Cardiac septum (tissue), 1 donor: ENCODE measurements around the gene LRFN4. TPM values are rescaled to one million over a fixed set of nuclear protein-coding genes. Genes with fewer than 3 reads are reported as not detected.
A peak's percentile ranks its signal among the peaks of the same experiment; 100 is the strongest.

ENCODE experiments used
- DNase-seq: peaks from one replicate; pipeline ENCODE4 v3.0.0-alpha.2; 2020; ENCODE audit warnings: low spot score
- intact Hi-C: fragments of 100-400 bp; cut with DNase I; formaldehyde crosslinking; loops from one replicate; pipeline ENCODE4 v1.14.0; 2022
- total RNA-seq: library from RNA; stranded (reverse); fragmentation: NEBNext Ultra II Directional; extraction: Animal tissue kit (Norgen Biotek cat#: 25700); gene quantifications from one replicate; pipeline ENCODE4 v1.2.1, GENCODE V29; 2021
- donor health status: DM: no; HTN: no; CAD: no.

Gene LRFN4
- total RNA-seq, 1 donor from 2014 or later = 24.5 TPM

- DNase-seq = no peak
- intact Hi-C loops = no loop called here
Observed at GRCh38 chr11:66854729-66855211, 2.1 kb upstream of the LRFN4 start.

- DNase-seq = peak; percentile 96
- intact Hi-C loops = loop anchor here (1.0 kb wide), 1 partner anchor 13 kb away; the partner anchor contains the start of gene RCE1
Observed at GRCh38 chr11:66855574-66856495, 1.0 kb upstream of the LRFN4 start.

DNA sequence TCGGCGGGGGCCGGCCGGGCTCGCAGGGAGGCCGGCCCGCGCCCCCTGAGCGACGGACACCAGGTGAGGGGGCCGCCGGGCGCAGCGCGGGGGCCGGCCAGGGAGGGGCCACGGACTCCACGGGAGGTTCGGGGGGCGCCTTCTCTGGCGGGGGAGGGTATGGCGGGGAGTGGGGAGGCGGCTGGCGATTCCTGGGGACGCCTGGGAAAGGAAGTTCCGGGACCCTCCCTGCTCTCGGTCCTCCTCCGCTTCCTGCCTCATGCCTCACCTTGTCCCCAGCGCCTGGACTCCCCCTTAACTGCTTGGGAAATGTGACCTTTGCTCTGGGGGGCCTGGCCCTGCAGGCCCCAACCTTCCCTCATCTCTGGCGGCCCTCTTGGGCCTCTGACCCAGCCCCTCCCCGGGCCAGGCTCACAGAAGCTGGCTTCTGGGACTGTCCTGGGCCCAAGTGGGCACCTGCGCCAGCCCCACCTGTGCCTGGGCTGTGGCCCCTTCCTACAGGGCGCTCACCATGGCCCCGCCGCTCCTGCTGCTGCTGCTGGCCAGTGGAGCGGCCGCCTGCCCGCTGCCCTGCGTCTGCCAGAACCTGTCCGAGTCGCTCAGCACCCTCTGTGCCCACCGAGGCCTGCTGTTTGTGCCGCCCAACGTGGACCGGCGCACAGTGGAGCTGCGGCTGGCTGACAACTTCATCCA, 516 bp downstream of the LRFN4 start:
- no peak for DNase-seq
- intact Hi-C loops = no loop called here

DNA sequence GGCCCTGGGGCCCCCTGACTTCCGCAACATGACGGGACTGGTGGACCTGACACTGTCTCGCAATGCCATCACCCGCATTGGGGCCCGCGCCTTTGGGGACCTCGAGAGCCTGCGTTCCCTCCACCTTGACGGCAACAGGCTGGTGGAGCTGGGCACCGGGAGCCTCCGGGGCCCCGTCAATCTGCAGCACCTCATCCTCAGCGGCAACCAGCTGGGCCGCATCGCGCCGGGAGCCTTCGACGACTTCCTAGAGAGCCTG, 992 bp downstream of the LRFN4 start:
- DNase-seq = no peak
- intact Hi-C loops = no loop called here

DNA sequence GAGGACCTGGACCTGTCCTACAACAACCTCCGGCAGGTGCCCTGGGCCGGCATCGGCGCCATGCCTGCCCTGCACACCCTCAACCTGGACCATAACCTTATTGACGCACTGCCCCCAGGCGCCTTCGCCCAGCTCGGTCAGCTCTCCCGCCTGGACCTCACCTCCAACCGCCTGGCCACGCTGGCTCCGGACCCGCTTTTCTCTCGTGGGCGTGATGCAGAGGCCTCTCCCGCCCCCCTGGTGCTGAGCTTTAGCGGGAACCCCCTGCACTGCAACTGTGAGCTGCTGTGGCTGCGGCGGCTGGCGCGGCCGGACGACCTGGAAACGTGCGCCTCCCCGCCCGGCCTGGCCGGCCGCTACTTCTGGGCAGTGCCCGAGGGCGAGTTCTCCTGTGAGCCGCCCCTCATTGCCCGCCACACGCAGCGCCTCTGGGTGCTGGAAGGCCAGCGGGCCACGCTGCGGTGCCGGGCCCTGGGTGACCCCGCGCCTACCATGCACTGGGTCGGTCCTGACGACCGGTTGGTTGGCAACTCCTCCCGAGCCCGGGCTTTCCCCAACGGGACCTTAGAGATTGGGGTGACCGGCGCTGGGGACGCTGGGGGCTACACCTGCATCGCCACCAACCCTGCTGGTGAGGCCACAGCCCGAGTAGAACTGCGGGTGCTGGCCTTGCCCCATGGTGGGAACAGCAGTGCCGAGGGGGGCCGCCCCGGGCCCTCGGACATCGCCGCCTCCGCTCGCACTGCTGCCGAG, 1.5 kb downstream of the LRFN4 start:
- DNase-seq = no peak
- intact Hi-C loops = no loop called here

- no peak for DNase-seq
- intact Hi-C loops = no loop called here
Observed at GRCh38 chr11:66858939-66859685, 2.2 kb downstream of the LRFN4 start.

- no peak for DNase-seq
- intact Hi-C loops = no loop called here
Observed at GRCh38 chr11:66859686-66860448, 3.0 kb downstream of the LRFN4 start.

GRCh38 chr11:66860449-66860831, 3.6 kb downstream of the LRFN4 start:
- DNase-seq = no peak
- intact Hi-C loops = no loop called here

DNA sequence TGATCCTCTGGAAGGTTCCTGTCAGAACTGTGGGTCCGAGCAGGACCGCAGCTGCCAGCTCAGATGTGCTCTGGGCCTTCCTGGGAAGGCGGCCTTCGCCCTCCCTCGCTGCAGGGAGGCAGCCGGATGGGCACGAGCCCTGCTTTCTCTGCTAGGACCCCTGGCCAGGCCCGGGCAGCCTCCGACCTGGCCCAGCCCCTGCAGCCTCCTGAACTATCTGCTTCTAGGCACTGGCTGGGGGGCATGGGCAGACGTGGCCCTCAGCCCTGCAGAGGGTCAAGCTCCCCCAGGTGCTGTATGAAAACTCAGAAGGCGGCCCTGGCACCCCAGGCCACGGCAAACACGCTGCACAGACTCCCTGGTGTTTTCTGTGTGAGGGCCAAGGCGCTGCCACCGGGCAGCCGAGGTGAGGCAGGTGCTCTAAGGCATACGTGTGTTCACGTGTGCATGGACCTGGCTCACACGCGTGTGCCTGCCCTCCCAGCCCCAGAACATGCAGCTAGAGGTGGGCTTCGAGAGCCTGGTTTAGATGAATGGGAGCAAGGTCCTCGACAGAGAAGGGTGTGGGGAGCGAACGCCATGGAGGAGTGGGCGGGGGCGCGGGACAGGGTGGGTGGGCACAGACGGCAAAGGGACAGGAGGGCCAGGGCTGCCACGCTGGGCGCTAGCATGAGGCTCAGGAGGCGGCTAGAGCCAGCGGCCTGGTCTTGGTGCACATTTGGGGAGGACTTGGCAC, 4.3 kb downstream of the LRFN4 start:
- DNase-seq = no peak

GRCh38 chr11:66861774-66862558, 5.1 kb downstream of the LRFN4 start:
- intact Hi-C loops = no loop called here
- DNase-seq = no peak

More for the DNA sequence above, 4.3 kb downstream of the LRFN4 start:
- intact Hi-C loops = no loop called here

GRCh38 chr11:66862559-66863037, 5.7 kb downstream of the LRFN4 start:
- DNase-seq = no peak
- intact Hi-C loops = no loop called here

GRCh38 chr11:66863428-66864125, 6.7 kb downstream of the LRFN4 start:
- intact Hi-C loops = no loop called here
- DNase-seq = no peak

DNA sequence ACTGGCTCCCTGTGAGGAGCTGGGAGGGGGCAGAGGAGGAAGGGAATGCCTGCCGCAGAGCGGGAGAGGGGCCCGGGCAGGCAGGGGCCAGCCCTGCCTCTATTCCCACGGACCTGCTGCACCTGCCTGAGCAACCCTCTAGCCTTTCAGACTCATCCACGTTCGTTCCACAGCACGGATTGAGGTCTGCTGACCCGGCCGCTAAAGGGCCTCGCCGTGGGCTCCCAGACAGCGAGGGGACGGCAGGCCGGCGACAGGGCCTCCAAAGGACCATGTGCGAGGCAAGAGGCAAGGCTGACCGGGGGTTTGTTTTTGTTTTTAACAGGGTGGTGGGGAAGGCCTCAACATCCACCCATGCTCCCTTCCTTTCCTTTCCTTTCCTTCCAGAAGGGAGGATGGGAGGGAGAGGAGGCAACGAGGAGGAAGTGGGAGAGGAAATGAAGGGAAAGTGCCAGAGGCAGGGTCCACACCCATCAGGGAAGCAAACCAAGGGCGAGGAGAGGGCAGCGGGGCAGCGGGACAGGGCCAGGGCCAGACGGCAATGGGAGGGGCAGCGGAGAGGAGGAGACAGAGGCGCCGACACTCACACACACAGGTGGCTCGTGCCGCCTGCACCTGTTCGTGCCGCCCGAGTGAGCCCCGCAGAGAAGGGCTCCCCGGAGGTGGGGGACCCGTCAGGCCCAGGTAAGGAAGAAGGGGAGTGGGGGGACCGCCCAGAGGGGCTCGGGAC, 7.5 kb downstream of the LRFN4 start:
- DNase-seq = no peak
- intact Hi-C loops = no loop called here

- intact Hi-C loops = no loop called here
- DNase-seq = no peak
Observed at GRCh38 chr11:66864924-66865697, 8.2 kb downstream of the LRFN4 start.

DNA sequence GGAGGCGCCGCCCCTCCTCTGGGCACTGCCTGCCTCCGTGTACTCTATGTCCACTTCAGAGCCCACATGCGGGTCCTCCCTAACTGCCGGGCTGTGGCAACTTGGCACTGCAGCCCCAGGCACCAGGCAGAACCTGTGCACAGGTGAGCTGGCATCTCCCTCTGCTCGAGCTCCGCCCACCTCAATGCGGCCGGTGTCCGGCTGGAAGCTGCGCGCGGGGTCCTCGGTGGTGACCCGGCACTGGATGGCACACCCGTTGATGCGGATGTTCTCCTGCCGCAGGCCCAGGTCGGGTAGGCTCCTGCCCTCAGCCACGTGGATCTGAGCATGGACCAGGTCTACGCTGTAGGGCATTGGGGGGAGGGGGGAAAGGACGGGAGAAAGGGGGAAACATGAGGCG, 9.1 kb downstream of the LRFN4 start:
- intact Hi-C loops = no loop called here
- DNase-seq = no peak
